Endothelial cell of umbilical vein (primary cell): ENCODE measurements around the gene TTC1. TPM values are rescaled to one million over a fixed set of nuclear protein-coding genes. Genes with fewer than 3 reads are reported as not detected.

Experiments used
- BruUV-seq: library from RNA; stranded (reverse); fragments of 400-500 nt; replicated peaks from 2 replicates; lab custom pipeline; 2021; lab: Mats Ljungman, UMichigan
- CTCF ChIA-PET: fragments of 300-600, 350-600 bp; sonication (Branson Sonifier 250); formaldehyde crosslinking; loops from one replicate; lab custom pipeline; 2021; ENCODE audit warnings: antibody characterized with exemption, inconsistent platforms; lab: Charles Lee
- POLR2A ChIA-PET: fragments of 300-600, 350-600 bp; sonication (Branson Sonifier 250); formaldehyde crosslinking; loops from one replicate; lab custom pipeline; 2021; ENCODE audit warnings: antibody characterized with exemption, inconsistent platforms; lab: Charles Lee
- DNase-seq: peaks from one replicate; pipeline ENCODE4 v3.0.0-alpha.2; 2011; ENCODE audit warnings: low read depth, low spot score
- FAIRE-seq: peaks from 2 replicates; lab custom pipeline; 2011; peaks lifted over from hg19 to GRCh38; lab: Jason Lieb, UNC
- H2AFZ ChIP-seq: 2 replicates; pipeline ENCODE4 v1.6.0; 2012; ENCODE audit warnings: low read depth, low read length, control low read depth, inconsistent platforms
- H3K27ac ChIP-seq: 2 replicates; pipeline ENCODE4 v1.5.1; 2011; ENCODE audit warnings: low read depth, mild to moderate bottlenecking, control low read depth, low read length, moderate library complexity; ENCODE audit not compliant: insufficient read depth
- H3K27me3 ChIP-seq, 2 experiments: 2 replicates each; pipeline versions ENCODE4 v1.6.0 to v1.6.1; 2011; ENCODE audit warnings: low read length in 2 of 2, mixed read lengths in 1 of 2; ENCODE audit not compliant: control insufficient read depth in 2 of 2, insufficient read depth in 2 of 2
- H3K36me3 ChIP-seq, 2 experiments: 2 replicates in 1 of 2; 3 replicates in 1 of 2; pipeline ENCODE4 v1.5.1; 2011; ENCODE audit warnings: low read length in 2 of 2, mild to moderate bottlenecking in 1 of 2, moderate library complexity in 1 of 2; ENCODE audit not compliant: control insufficient read depth in 2 of 2, insufficient read depth in 2 of 2; ENCODE audit errors: extremely low read depth in 1 of 2
- H3K4me1 ChIP-seq: 3 replicates; pipeline ENCODE4 v1.5.1; 2011; ENCODE audit warnings: mild to moderate bottlenecking, low read length; ENCODE audit not compliant: control insufficient read depth, insufficient read depth; ENCODE audit errors: extremely low read depth
- H3K4me2 ChIP-seq: 2 replicates; pipeline ENCODE4 v1.6.1; 2011; ENCODE audit warnings: low read length, control low read depth, mixed read lengths; ENCODE audit not compliant: insufficient read depth
- H3K4me3 ChIP-seq, 3 experiments: fragments of 200-600 bp in 1 of 3; sonication (generic), shearing (Covaris generic) in 1 of 3; replicated peaks in 1 of 3; 2 replicates each; pipeline ENCODE4 v1.5.1; 2011 to 2016; ENCODE audit warnings: control low read depth in 3 of 3, low read length in 3 of 3, mild to moderate bottlenecking in 2 of 3, inconsistent platforms in 1 of 3, low read depth in 1 of 3, moderate library complexity in 1 of 3; ENCODE audit not compliant: insufficient read depth in 1 of 3
- H3K79me2 ChIP-seq: 2 replicates; pipeline ENCODE4 v1.6.0; 2012; ENCODE audit warnings: low read length, inconsistent platforms; ENCODE audit not compliant: control insufficient read depth, insufficient read depth
- H3K9ac ChIP-seq: replicated peaks from 2 replicates; pipeline ENCODE3; 2011; ENCODE audit warnings: low read length, control low read depth; ENCODE audit not compliant: insufficient read depth; ENCODE audit errors: extremely low read depth
- H3K9me1 ChIP-seq: replicated peaks from 3 replicates; pipeline ENCODE4 v1.6.0; 2011; ENCODE audit warnings: mild to moderate bottlenecking, low read length; ENCODE audit not compliant: control insufficient read depth, insufficient read depth; ENCODE audit errors: extremely low read depth
- H3K9me3 ChIP-seq: replicated peaks from 2 replicates; pipeline ENCODE4 v1.5.1; 2012; ENCODE audit warnings: low read length, inconsistent platforms; ENCODE audit not compliant: control insufficient read depth, insufficient read depth
- H4K20me1 ChIP-seq: replicated peaks from 2 replicates; pipeline ENCODE3; 2011; ENCODE audit warnings: mild to moderate bottlenecking, low read length; ENCODE audit not compliant: control insufficient read depth, insufficient read depth; ENCODE audit errors: extremely low read depth
- CTCF ChIP-seq, 2 donors: IDR thresholded peaks; 1 replicate in 1 of 2; 2 replicates in 1 of 2; pipeline ENCODE4 v1.5.1; 2011; ENCODE audit warnings: low read length in 2 of 2, mild to moderate bottlenecking in 2 of 2, moderate library complexity in 2 of 2, control low read depth in 1 of 2, inconsistent platforms in 1 of 2, low read depth in 1 of 2; ENCODE audit not compliant: insufficient read depth in 1 of 2; ENCODE audit errors: extremely low read depth in 1 of 2
- EZH2 ChIP-seq: IDR thresholded peaks from 2 replicates; pipeline ENCODE4 v1.6.1; 2012; ENCODE audit warnings: borderline replicate concordance, low read depth, mild to moderate bottlenecking, moderate library complexity, low read length, inconsistent platforms; ENCODE audit not compliant: severe bottlenecking
- FOS ChIP-seq: IDR thresholded peaks from 2 replicates; pipeline ENCODE4 v1.6.1; 2011; ENCODE audit warnings: mild to moderate bottlenecking, low read length, moderate library complexity, borderline replicate concordance; ENCODE audit not compliant: insufficient read depth
- GATA2 ChIP-seq: IDR thresholded peaks from 2 replicates; pipeline ENCODE4 v1.7.0; 2011; ENCODE audit warnings: low read depth, mild to moderate bottlenecking, moderate library complexity, mixed read lengths, low read length; ENCODE audit not compliant: insufficient read length, insufficient read depth
- JUN ChIP-seq: IDR thresholded peaks from 2 replicates; pipeline ENCODE4 v1.6.1; 2011; ENCODE audit warnings: borderline replicate concordance, low read depth; ENCODE audit not compliant: insufficient read length, insufficient read depth
- MYC ChIP-seq: IDR thresholded peaks from one replicate; pipeline ENCODE4 v1.6.1; 2011; ENCODE audit warnings: mild to moderate bottlenecking, low read depth, low read length
- POLR2AphosphoS5 ChIP-seq: IDR thresholded peaks from 2 replicates; pipeline ENCODE4 v1.6.1; 2012; ENCODE audit warnings: low read depth, mild to moderate bottlenecking, control low read depth, low read length, moderate library complexity; ENCODE audit not compliant: insufficient read depth
- dilution Hi-C: fragments of 300-500 bp; cut with MboI; formaldehyde crosslinking; loops from one replicate; pipeline ENCODE4 v1.15.0; 2019; ENCODE audit warnings: low sequenced_read_pairs; ENCODE audit not compliant: extremely low pct_ligation_motif_present
- intact Hi-C: fragments of 100-400 bp; cut with micrococcal nuclease; formaldehyde crosslinking; loops from one replicate; pipeline ENCODE4 v1.10.0; 2022
- polyA plus RNA-seq, 4 experiments: library from polyadenylated mRNA; depleted of rRNA in 3 of 4; stranded (reverse) in 3 of 4; unstranded in 1 of 4; fragments of >200 nt; gene quantifications; 2 replicates each; pipeline versions ENCODE4 v1.2.1 to v1.2.3, GENCODE V29; 2011 to 2012; ENCODE audit warnings: missing spikeins in 1 of 4
- total RNA-seq: library from RNA; stranded (reverse); gene quantifications from 2 replicates; pipeline ENCODE4 v1.2.3, GENCODE V29; 2021

TTC1 gene
- total and polyA plus RNA-seq, 2 donors (not counting 3 experiments of a cell fraction or from before 2014, with no cell fraction given), result 23.9 to 62.6 TPM

- peak; percentile 78 for DNase-seq
- H3K27ac ChIP-seq, result peak overlapping the region; percentile 75
- H3K36me3 ChIP-seq, result peaks cover 0 to 2% of the 10 kb centered on the region in 2 experiments
Observed at GRCh38 chr5:160020964-160021363, 12.0 kb downstream of the TTC1 start.

DNA sequence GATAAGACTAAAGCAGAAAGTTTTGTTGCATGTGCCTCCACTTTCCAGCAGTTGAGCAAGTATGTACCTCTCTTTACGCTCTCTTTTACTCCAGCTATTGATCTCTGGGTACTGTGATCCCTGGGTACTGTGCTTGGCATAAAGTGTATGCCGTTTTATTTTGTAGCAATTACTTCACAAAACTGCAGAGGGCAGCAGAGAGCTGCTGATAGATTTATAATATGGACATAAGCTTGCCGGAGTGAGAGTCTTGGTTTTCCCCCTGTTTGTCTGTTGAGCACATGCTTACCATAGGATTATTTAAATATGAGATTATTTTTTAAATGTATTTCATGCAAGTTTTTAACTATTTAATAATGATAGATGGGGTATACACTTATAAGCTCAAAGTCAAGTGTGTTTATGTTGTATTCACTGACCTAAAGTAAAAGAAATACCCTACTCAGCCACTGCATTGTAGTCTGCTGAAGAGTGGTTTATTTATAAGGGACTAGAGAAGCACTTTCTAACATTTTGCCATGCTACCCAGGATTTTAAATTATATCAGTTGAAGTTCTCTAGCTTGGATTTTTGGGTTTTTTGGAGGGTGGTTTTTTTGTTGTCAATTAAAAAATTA, 13.0 kb downstream of the TTC1 start:
- dilution Hi-C loops, result no loop called here

More at GRCh38 chr5:160020964-160021363, 12.0 kb downstream of the TTC1 start:
- no peaks in the 10 kb centered on the region for H3K9me3 ChIP-seq
- H3K27me3 ChIP-seq, result no peaks in the 10 kb centered on the region
- H3K79me2 ChIP-seq, result peaks cover 7% of the 10 kb centered on the region
- ChIA-PET POLR2A (interaction anchor here (1.3 kb wide), 1 partner anchor 370 kb away, joined by 6 read pairs; no protein-coding TSS in a partner anchor), CTCF (interaction anchor here (0.7 to 8.4 kb wide), 41 partner anchors 9 to 735 kb away, joined by 3 to 254 read pairs (median 7); partner anchors contain the start of genes C1QTNF2, CCNJL, FAM200C and PTTG1)
- BruUV-seq, result no TSS peak
- intact Hi-C loops, result loop anchor here (1.0 to 2.0 kb wide), 6 partner anchors 50 to 370 kb away; partner anchors contain the start of gene PWWP2A
- H3K9me1 ChIP-seq, result no peaks in the 10 kb centered on the region
- dilution Hi-C loops, result no loop called here
- peak; percentile 73 for FAIRE-seq
- no peaks in the 10 kb centered on the region for H4K20me1 ChIP-seq
- no peak overlapping the region for H2AFZ ChIP-seq
- no peak overlapping the region for H3K4me3 ChIP-seq
- peak overlapping the region; percentile 69 for H3K4me2 ChIP-seq
- H3K4me1 ChIP-seq, result peaks cover 15% of the 10 kb centered on the region
- TF ChIP-seq POLR2AphosphoS5, result peak; percentile 15
- TF ChIP-seq FOS, result peak; percentile 20
- no peak for TF ChIP-seq EZH2
- TF ChIP-seq MYC, result no peak
- TF ChIP-seq JUN, result no peak
- H3K9ac ChIP-seq, result peak overlapping the region; percentile 18

More for the DNA sequence above, 13.0 kb downstream of the TTC1 start:
- Histone ChIP-seq H3K9me3 (no peaks in the 10 kb centered on the region), H3K36me3 (peaks cover 0 to 2% of the 10 kb centered on the region in 2 experiments), H3K79me2 (peaks cover 5% of the 10 kb centered on the region), H3K4me2 (peak overlapping the region; percentile 69), H2AFZ (no peak overlapping the region), H3K4me1 (peaks cover 15% of the 10 kb centered on the region), H3K27me3 (no peaks in the 10 kb centered on the region), H4K20me1 (no peaks in the 10 kb centered on the region), H3K9ac (peak overlapping the region; percentile 18), H3K4me3 (no peak overlapping the region), H3K9me1 (no peaks in the 10 kb centered on the region), H3K27ac (peak overlapping the region; percentile 75)
- intact Hi-C loops, result loop anchor here (1.0 to 2.0 kb wide), 7 partner anchors 49 to 369 kb away; partner anchors contain the start of gene PWWP2A
- FAIRE-seq (peak; percentile 44), DNase-seq (peak; percentile 78)
- ChIA-PET POLR2A (interaction anchor here (0.5 to 1.3 kb wide), 2 partner anchors 248 to 369 kb away, joined by 3 to 6 read pairs; no protein-coding TSS in a partner anchor), CTCF (interaction anchor here (0.5 to 8.4 kb wide), 95 partner anchors 9 to 735 kb away, joined by 3 to 254 read pairs (median 5); partner anchors contain the start of genes C1QTNF2, CCNJL, FAM200C and PTTG1)
- TF ChIP-seq POLR2AphosphoS5 (no peak), MYC (no peak), CTCF (IDR thresholded peaks at IDR 0.05; ENCODE audit: extremely low read depth in 1 of 2, insufficient read depth in 1 of 2, low read depth in 1 of 2, low read length in 2 of 2) (peak; percentile 55 to 62), GATA2 (no peak)
- BruUV-seq, result no TSS peak
